ENCODE measurements around the gene GALC.

Gene GALC

GRCh38 chr14:88008039-88008742, 15.2 kb upstream of the GALC start:
- no peak for DNase-seq (ENCODE audit: low read depth)
- no peak for TF ChIP-seq CTCF (IDR thresholded peaks at IDR 0.05; ENCODE audit: low read length, missing control alignments)
- no peak overlapping the region for H3K4me3 ChIP-seq (replicated peaks; ENCODE audit: low read depth, low read length)

GRCh38 chr14:88007608-88008007, 14.6 kb upstream of the GALC start:
- no peak for TF ChIP-seq CTCF (IDR thresholded peaks at IDR 0.05; ENCODE audit: low read length, missing control alignments)
- no peak overlapping the region for H3K4me3 ChIP-seq (replicated peaks; ENCODE audit: low read depth, low read length)
- no peak for DNase-seq (ENCODE audit: low read depth)

GRCh38 chr14:88005978-88006851, 13.2 kb upstream of the GALC start:
- H3K4me3 ChIP-seq (replicated peaks; ENCODE audit: low read depth, low read length) = no peak overlapping the region
- DNase-seq (ENCODE audit: low read depth) = no peak
- TF ChIP-seq CTCF (IDR thresholded peaks at IDR 0.05; ENCODE audit: low read length, missing control alignments) = no peak

GRCh38 chr14:88005050-88005481, 12.1 kb upstream of the GALC start, which contains the start of gene GPR65:
Gene GPR65, plus strand, starts transcription at chr14:88005135. Its CDS starts 5,713 bp downstream, at chr14:88010848.
- DNase-seq (ENCODE audit: low read depth) = peak; percentile 45

GRCh38 chr14:88004506-88005036, 11.6 kb upstream of the GALC start:
- no peak overlapping the region for H3K4me3 ChIP-seq (replicated peaks; ENCODE audit: low read depth, low read length)
- no peak for DNase-seq (ENCODE audit: low read depth)
- no peak for TF ChIP-seq CTCF (IDR thresholded peaks at IDR 0.05; ENCODE audit: low read length, missing control alignments)

More at GRCh38 chr14:88005050-88005481, 12.1 kb upstream of the GALC start, which contains the start of gene GPR65:
- TF ChIP-seq CTCF (IDR thresholded peaks at IDR 0.05; ENCODE audit: low read length, missing control alignments) = no peak
- no peak within 1 kb of the TSS for H3K4me3 ChIP-seq (replicated peaks; ENCODE audit: low read depth, low read length)

- H3K4me3 ChIP-seq (replicated peaks; ENCODE audit: low read depth, low read length) = no peak overlapping the region
- no peak for DNase-seq (ENCODE audit: low read depth)
- no peak for TF ChIP-seq CTCF (IDR thresholded peaks at IDR 0.05; ENCODE audit: low read length, missing control alignments)
These were observed 10.4 kb upstream of the GALC start for GRCh38 chr14:88003425-88003824.
